ENCODE measurements around the gene KDM4B.

Gene KDM4B

GRCh38 chr19:5072115-5072514 lies 103.2 kb downstream of the KDM4B start:
- Histone ChIP-seq H3K9ac (ENCODE audit: low read length) (no peak overlapping the region), H3K4me3 (ENCODE audit: low read length) (no peak overlapping the region), H3K4me1 (ENCODE audit: control insufficient read depth, low read depth, low read length) (peaks cover 15% of the 10 kb centered on the region), H3K27ac (ENCODE audit: low read length) (no peak overlapping the region), H3K9me3 (ENCODE audit: control insufficient read depth, low read depth, low read length) (no peaks in the 10 kb centered on the region), H3K27me3 (ENCODE audit: control insufficient read depth, insufficient read depth, low read length) (no peaks in the 10 kb centered on the region), H3K36me3 (ENCODE audit: control insufficient read depth, low read depth, low read length) (no peaks in the 10 kb centered on the region)

DNA sequence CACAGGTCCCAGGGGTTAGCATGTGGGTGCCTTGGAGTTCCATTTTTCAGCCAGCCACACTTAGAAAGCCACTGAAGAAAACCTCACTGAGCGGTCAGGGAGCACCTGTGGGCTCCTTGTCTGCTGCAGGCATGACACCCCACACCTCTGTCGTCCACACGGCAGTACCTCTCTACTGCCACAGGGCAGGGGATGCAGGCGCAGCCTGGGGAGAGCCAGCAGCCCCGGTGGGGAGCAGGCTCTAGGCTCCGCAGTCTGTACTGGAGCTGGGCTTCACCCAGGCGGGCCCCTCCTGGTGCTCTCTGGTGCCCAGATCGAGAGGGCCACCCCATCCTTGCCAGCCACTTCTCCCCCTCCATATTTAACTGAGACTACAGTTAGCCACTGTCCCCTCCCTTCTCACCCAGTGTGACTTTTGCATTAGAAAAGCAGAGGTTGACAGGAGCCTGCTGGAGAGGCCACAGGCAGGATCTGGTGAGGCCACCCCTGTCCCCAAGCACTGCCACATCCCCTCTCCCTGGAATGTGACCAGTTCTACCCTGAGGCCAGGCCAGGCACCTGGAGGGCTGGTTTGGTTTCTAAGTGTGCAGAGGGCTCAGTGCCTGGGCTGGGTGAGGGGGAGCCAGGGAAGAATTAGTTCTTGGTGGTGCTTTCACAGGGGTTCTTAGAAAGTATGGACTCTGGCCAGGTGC lies 104.4 kb downstream of the KDM4B start:
- Histone ChIP-seq H3K9ac (ENCODE audit: low read length) (no peak overlapping the region), H3K4me1 (ENCODE audit: control insufficient read depth, low read depth, low read length) (peaks cover 15% of the 10 kb centered on the region), H3K9me3 (ENCODE audit: control insufficient read depth, low read depth, low read length) (no peaks in the 10 kb centered on the region), H3K36me3 (ENCODE audit: control insufficient read depth, low read depth, low read length) (no peaks in the 10 kb centered on the region), H3K4me3 (ENCODE audit: low read length) (no peak overlapping the region), H3K27me3 (ENCODE audit: control insufficient read depth, insufficient read depth, low read length) (no peaks in the 10 kb centered on the region), H3K27ac (ENCODE audit: low read length) (no peak overlapping the region)

GRCh38 chr19:5074407-5074806 lies 105.5 kb downstream of the KDM4B start:
- Histone ChIP-seq H3K36me3 (ENCODE audit: control insufficient read depth, low read depth, low read length) (no peaks in the 10 kb centered on the region), H3K4me3 (ENCODE audit: low read length) (no peak overlapping the region), H3K27ac (ENCODE audit: low read length) (no peak overlapping the region), H3K9ac (ENCODE audit: low read length) (no peak overlapping the region), H3K27me3 (ENCODE audit: control insufficient read depth, insufficient read depth, low read length) (no peaks in the 10 kb centered on the region), H3K4me1 (ENCODE audit: control insufficient read depth, low read depth, low read length) (peaks cover 15% of the 10 kb centered on the region), H3K9me3 (ENCODE audit: control insufficient read depth, low read depth, low read length) (no peaks in the 10 kb centered on the region)

GRCh38 chr19:5074830-5075394 lies 106.0 kb downstream of the KDM4B start:
- Histone ChIP-seq H3K27me3 (ENCODE audit: control insufficient read depth, insufficient read depth, low read length) (no peaks in the 10 kb centered on the region), H3K9me3 (ENCODE audit: control insufficient read depth, low read depth, low read length) (no peaks in the 10 kb centered on the region), H3K27ac (ENCODE audit: low read length) (no peak overlapping the region), H3K4me1 (ENCODE audit: control insufficient read depth, low read depth, low read length) (peaks cover 15% of the 10 kb centered on the region), H3K36me3 (ENCODE audit: control insufficient read depth, low read depth, low read length) (no peaks in the 10 kb centered on the region), H3K4me3 (ENCODE audit: low read length) (no peak overlapping the region), H3K9ac (ENCODE audit: low read length) (no peak overlapping the region)

GRCh38 chr19:5075597-5075996 lies 106.7 kb downstream of the KDM4B start:
- Histone ChIP-seq H3K4me1 (ENCODE audit: control insufficient read depth, low read depth, low read length) (peaks cover 15% of the 10 kb centered on the region), H3K9me3 (ENCODE audit: control insufficient read depth, low read depth, low read length) (no peaks in the 10 kb centered on the region), H3K36me3 (ENCODE audit: control insufficient read depth, low read depth, low read length) (no peaks in the 10 kb centered on the region), H3K4me3 (ENCODE audit: low read length) (no peak overlapping the region), H3K9ac (ENCODE audit: low read length) (no peak overlapping the region), H3K27me3 (ENCODE audit: control insufficient read depth, insufficient read depth, low read length) (no peaks in the 10 kb centered on the region), H3K27ac (ENCODE audit: low read length) (no peak overlapping the region)

DNA sequence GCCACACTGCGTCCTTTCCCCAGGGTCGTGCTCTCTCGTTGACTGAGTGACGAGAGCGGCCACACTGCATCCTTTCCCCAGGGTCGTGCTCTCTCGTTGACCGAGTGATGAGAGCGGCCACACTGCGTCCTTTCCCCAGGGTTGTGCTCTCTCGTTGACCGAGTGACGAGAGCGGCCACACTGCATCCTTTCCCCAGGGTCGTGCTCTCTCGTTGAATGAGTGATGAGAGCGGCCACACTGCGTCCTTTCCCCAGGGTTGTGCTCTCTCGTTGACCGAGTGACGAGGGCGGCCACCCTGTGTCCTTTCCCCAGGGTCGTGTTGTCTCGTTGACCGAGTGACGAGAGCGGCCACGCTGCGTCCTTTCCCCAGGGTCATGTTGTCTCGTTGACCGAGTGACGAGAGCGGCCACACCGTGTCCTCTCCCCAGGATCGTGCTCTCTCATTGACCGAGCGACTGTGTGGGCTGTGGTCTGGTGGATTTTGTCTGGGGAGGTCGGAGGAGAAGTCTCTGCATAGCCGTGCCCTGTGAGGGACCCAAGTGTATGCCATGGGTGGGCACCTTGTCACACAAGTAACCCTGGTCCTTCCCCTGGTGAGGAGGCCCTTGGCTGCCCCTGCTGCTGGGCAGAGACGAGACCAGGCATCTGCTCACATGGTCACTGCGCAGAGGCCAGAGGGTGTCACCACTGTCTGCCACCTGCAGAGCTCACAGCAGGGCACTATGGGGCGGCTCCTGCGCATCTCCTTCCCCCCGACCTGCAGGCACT lies 107.7 kb downstream of the KDM4B start:
- Histone ChIP-seq H3K9ac (ENCODE audit: low read length) (no peak overlapping the region), H3K27me3 (ENCODE audit: control insufficient read depth, insufficient read depth, low read length) (no peaks in the 10 kb centered on the region), H3K36me3 (ENCODE audit: control insufficient read depth, low read depth, low read length) (no peaks in the 10 kb centered on the region), H3K9me3 (ENCODE audit: control insufficient read depth, low read depth, low read length) (no peaks in the 10 kb centered on the region), H3K27ac (ENCODE audit: low read length) (no peak overlapping the region), H3K4me1 (ENCODE audit: control insufficient read depth, low read depth, low read length) (peaks cover 15% of the 10 kb centered on the region), H3K4me3 (ENCODE audit: low read length) (no peak overlapping the region)

- Histone ChIP-seq H3K36me3 (ENCODE audit: control insufficient read depth, low read depth, low read length) (no peaks in the 10 kb centered on the region), H3K9me3 (ENCODE audit: control insufficient read depth, low read depth, low read length) (no peaks in the 10 kb centered on the region)
Observed at GRCh38 chr19:5077209-5077515, 108.2 kb downstream of the KDM4B start.

GRCh38 chr19:5078182-5078581 lies 109.3 kb downstream of the KDM4B start:
- peaks cover 12% of the 10 kb centered on the region for H3K4me1 ChIP-seq (ENCODE audit: control insufficient read depth, low read depth, low read length)
- no peak overlapping the region for H3K9ac ChIP-seq (ENCODE audit: low read length)
- no peaks in the 10 kb centered on the region for H3K27me3 ChIP-seq (ENCODE audit: control insufficient read depth, insufficient read depth, low read length)
- no peaks in the 10 kb centered on the region for H3K36me3 ChIP-seq (ENCODE audit: control insufficient read depth, low read depth, low read length)
- no peak overlapping the region for H3K27ac ChIP-seq (ENCODE audit: low read length)
- H3K9me3 ChIP-seq (ENCODE audit: control insufficient read depth, low read depth, low read length) = no peaks in the 10 kb centered on the region
- no peak overlapping the region for H3K4me3 ChIP-seq (ENCODE audit: low read length)

More at GRCh38 chr19:5077209-5077515, 108.2 kb downstream of the KDM4B start:
- no peaks in the 10 kb centered on the region for H3K27me3 ChIP-seq (ENCODE audit: control insufficient read depth, insufficient read depth, low read length)
- no peak overlapping the region for H3K4me3 ChIP-seq (ENCODE audit: low read length)
- H3K27ac ChIP-seq (ENCODE audit: low read length) = no peak overlapping the region
- no peak overlapping the region for H3K9ac ChIP-seq (ENCODE audit: low read length)
- peaks cover 15% of the 10 kb centered on the region for H3K4me1 ChIP-seq (ENCODE audit: control insufficient read depth, low read depth, low read length)

DNA sequence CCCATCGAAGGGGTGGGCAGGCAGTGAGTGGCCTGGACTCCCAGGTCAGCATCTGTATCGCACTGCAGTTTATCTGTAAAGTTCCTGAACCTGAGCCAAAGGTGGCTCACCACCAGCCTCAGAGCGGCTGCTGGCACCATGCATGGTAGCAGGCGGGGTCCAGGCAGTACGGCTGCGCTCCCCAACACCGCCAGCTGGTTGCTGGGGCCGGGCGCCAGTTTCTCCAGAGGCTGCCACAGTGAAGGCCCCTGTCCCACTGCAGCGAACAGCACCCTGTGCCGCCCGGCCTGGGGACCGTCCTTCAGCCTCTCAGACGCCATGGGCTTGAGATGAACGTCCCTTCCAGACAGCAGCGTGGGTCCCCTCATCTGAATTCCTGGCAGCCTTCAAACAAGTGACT lies 109.8 kb downstream of the KDM4B start:
- Histone ChIP-seq H3K4me1 (ENCODE audit: control insufficient read depth, low read depth, low read length) (peaks cover 7% of the 10 kb centered on the region), H3K27ac (ENCODE audit: low read length) (no peak overlapping the region), H3K9ac (ENCODE audit: low read length) (no peak overlapping the region), H3K9me3 (ENCODE audit: control insufficient read depth, low read depth, low read length) (no peaks in the 10 kb centered on the region), H3K36me3 (ENCODE audit: control insufficient read depth, low read depth, low read length) (no peaks in the 10 kb centered on the region), H3K4me3 (ENCODE audit: low read length) (no peak overlapping the region), H3K27me3 (ENCODE audit: control insufficient read depth, insufficient read depth, low read length) (no peaks in the 10 kb centered on the region)

DNA sequence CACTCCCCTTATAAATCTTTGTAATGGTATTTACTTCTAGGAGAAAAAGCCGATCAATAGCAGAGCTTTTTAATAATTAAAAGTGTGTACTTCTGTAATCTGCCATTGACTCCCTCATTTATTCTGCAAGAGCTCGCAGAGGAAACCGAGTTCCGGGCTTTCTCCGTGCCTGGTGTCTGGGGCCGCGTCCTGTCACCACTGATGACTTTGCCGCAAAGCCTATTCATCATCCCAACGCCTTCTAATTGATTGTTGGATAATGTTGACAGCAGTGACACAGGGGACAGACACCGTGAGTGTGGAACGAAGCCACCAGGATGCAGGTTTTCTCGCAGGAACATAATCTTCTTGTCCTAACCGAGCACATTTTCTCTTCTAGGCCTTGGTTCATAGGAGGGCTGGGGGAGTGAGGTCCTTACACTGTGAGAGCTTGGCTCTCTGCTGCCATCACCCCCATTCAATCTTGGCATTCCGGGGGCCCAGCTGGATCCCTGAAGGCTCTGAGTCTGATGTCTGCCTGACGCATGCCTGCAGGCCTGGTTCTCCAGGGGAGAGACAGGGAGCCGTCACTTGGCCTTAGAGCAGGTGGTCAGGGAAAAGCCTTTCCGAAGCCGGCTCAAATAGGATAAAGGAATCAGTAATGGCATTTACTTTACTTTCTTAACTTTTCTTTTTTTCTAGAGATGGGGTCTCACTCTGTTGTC lies 110.3 kb downstream of the KDM4B start:
- H3K9ac ChIP-seq (ENCODE audit: low read length) = no peak overlapping the region
- H3K4me3 ChIP-seq (ENCODE audit: low read length) = no peak overlapping the region
- no peaks in the 10 kb centered on the region for H3K27me3 ChIP-seq (ENCODE audit: control insufficient read depth, insufficient read depth, low read length)
- no peaks in the 10 kb centered on the region for H3K36me3 ChIP-seq (ENCODE audit: control insufficient read depth, low read depth, low read length)
- no peak overlapping the region for H3K27ac ChIP-seq (ENCODE audit: low read length)
- H3K9me3 ChIP-seq (ENCODE audit: control insufficient read depth, low read depth, low read length) = no peaks in the 10 kb centered on the region
- H3K4me1 ChIP-seq (ENCODE audit: control insufficient read depth, low read depth, low read length) = peaks cover 1% of the 10 kb centered on the region

GRCh38 chr19:5080030-5080654 lies 111.2 kb downstream of the KDM4B start:
- H3K4me1 ChIP-seq (ENCODE audit: control insufficient read depth, low read depth, low read length) = no peaks in the 10 kb centered on the region
- no peaks in the 10 kb centered on the region for H3K9me3 ChIP-seq (ENCODE audit: control insufficient read depth, low read depth, low read length)
- H3K27me3 ChIP-seq (ENCODE audit: control insufficient read depth, insufficient read depth, low read length) = no peaks in the 10 kb centered on the region
- no peak overlapping the region for H3K9ac ChIP-seq (ENCODE audit: low read length)
- H3K4me3 ChIP-seq (ENCODE audit: low read length) = no peak overlapping the region
- no peak overlapping the region for H3K27ac ChIP-seq (ENCODE audit: low read length)
- H3K36me3 ChIP-seq (ENCODE audit: control insufficient read depth, low read depth, low read length) = no peaks in the 10 kb centered on the region
